CD4-positive, alpha-beta T cell treated with Interleukin-4 for 4 hours (primary cell): Measurements from ENCODE around the gene GPA33.

Experiments
- DNase-seq: peaks from one replicate; pipeline ENCODE4 v3.0.0-alpha.2; 2020

GPA33 gene

DNA sequence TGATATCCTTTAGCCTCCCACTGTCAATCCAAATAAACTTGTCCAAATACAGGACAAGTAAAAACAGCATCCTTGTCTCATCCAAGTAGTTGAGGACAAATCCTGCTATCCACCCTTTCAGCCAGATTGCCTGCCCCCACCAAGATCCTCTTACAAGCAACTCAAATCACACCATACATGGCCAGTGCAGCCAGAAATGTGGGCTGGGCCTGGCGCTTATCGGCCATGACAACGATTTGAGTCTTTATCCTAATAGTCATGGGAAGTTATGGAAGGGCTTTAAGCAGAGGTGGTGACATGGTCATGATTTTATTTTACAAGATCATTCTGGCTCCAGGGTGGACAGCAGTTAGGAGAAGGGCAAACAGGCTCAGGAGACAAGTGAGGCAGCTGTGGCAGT is 6.3 kb downstream of the GPA33 start:
- DNase-seq = no peak

DNA sequence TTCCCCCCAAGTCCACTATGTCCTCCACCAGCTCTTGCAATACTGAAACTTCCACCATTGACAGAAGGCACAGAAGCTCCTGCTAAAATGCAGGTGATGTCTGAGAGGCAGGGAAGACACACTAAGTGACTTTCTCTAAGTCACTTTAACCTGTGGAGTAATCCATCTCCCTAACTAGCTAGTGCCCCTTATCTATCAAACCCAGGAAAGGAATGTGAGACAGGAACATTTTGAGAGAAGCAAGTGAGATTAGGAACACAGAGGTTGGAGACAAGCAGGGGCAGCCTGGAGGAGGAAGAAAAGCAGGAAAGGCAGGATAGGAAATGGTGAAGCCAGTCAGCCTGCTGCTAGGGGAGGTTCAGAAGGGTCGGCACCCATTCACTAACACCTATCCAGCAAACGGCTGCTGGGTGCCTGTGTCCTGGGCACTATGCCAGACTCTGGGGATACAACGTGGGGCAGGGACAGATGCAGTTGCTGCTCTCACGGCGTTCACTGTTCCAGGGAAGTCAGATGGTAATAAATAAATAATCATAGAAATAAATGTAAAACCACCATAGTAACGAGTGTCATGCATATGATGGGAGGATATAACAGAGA is 7.0 kb downstream of the GPA33 start:
- DNase-seq = no peak

DNA sequence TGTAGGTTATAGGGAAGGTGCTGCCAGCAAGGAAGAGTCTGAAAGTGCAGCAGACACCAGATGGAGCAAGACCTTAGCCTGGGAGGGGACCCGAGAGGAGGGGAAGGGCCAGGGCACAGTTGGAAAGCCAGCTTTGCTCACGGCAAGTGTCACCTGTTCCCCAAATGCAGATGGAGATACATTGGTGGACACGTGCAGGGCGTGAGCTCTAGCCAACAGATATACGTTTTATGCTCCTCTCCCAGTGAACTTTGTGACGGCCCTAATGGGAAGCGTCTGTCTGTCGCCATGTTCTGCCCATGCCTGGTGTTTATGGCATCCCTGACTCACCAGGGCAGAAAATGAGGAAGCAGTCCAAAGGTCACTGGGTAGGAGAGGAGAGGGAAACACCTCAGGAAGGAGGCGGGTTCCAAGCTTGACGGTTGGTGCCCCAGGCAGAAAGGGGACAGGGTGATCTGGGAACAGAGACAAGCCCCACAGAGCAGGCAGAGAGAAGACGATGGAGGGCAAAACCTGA is 7.6 kb downstream of the GPA33 start:
- no peak for DNase-seq

DNA sequence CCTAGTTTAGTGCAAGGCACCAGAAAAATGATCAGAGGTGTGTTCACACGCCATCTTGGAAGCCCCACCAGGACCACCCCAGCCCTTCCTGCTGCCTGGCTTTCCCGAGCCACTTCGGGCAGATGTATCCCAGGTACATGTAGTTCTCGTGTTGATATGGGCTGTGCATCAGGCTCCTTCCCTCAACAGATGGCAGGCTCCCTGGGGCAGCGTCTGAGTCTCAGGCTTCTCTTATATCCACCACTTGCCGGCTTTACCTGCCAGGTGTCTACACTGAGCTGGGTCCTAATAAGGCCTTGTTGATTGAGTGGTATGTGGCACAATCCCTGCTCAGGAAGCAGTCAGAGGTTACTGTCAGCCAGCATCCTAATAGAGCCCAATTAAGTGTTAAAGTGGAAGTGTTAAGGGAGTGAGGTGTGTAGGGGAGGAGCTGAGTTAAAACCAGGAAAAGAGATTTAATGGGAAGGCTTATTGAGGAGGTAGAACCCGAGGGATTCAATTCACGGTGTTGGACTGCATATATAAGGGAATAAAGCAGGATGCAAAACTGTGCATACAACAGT is 8.5 kb downstream of the GPA33 start:
- DNase-seq = no peak

DNA sequence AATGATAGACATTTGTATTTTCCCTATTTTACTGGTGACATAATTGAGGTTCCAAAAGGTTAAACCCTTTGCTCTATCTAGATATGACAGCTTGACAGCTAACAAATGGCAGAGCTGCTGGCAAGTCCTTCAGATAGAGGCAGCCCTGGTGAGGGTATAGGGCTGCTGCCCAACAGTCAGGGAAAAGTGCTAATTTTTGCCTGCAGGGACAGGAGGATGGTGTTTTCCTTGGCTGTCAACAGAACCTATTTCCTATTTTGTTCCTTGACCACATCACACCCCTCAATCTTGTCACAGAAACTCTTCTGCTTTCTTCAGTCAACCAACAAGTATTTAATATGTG is 12.3 kb downstream of the GPA33 start:
- DNase-seq = no peak

DNA sequence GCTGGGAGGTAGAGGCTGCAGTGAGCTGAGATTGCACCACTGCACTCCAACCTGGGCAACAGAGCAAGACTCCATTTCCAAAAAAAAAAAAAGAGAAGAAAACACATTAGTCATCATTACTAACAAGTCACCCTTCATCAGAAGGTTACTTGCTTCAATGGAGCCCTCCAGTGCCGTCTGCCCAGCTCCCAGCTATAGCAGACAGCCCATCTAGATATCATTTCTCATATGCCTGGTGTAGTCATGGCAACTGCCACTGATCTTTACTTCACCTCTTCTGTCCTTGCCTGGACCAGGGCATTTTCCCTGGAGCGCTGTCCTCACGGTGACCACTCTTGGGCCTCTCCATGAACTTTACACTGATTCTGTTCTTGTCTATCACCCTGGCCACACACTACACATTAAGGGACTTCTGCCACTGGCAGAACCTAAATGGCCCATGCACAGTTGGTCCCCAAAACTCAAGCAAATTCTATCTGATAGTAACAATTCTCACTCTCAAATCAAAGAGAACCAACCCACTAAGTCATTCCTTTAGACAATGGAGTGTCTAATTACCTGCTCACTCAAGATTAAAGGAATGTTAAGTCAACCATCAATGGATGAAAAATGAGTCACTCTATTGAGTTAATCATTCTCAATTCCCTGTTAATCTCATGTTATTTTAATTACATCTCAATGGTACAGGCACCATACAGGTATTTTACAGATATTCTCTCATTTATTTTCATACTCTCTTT is 12.9 kb downstream of the GPA33 start:
- no peak for DNase-seq

DNA sequence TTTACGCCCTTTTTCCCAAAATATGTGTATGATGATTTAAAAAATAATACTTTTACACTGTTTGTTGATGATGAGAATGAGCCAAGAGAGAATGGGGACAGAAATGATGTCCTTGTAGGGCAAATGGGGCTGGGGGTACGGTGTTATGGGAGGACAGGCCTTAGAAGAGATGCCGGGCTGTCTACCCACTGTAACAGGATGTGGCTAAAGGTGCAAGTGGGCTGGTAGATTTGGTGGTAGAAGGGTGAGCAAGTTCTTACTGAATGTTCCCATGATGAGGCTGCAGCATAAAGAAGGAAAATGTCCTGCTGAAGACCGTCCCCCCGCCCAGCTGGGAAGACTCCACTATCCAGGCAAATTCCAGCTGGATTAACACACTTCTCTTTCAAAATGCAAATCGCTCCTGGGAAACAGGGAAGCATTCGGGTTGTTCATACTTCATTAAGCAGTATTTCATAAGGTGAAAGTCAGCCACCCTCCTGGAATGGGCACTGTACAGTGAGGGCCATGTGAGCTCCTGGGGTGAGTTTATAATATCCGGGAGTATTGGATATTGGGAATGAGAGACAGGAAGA is 14.0 kb downstream of the GPA33 start:
- DNase-seq = no peak

DNA sequence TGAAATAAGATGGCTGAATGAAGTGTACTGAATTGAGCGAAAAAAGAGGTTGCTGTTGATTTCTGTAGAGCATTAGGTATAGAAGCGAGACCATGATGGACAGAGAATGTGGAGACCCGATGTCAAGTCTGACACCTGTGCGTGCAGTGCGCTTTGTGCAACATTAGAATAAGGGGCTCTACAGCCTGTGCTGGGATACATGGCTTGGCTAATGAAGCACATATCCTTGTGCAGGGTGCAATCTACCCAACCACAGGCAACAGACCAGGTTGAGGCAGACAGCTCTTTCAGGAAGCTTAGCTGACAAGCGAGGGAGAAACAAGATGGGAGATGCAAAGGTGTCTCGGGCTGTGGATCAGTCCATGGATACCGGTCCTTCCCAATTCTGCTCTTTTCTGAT is 18.9 kb downstream of the GPA33 start:
- no peak for DNase-seq

DNA sequence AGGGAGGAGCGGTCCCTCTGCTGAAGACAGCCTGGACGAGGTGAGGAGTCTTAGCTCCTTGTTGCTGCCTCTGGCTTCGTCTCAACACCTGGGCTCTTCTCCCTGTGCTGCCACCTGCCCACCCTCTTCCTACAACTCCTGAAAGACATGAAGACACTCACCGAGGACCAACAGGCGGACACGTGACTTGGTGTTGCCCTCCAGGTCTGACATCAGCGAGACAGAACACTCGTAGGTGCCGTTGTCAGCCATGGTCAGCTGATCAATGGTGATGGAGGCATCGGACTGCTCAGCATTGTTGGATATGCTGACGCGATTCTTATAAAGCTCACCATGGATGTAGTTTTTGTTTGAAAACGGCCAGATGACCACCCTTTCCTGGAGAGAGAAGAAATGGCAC is 21.4 kb downstream of the GPA33 start:
- no peak for DNase-seq

DNA sequence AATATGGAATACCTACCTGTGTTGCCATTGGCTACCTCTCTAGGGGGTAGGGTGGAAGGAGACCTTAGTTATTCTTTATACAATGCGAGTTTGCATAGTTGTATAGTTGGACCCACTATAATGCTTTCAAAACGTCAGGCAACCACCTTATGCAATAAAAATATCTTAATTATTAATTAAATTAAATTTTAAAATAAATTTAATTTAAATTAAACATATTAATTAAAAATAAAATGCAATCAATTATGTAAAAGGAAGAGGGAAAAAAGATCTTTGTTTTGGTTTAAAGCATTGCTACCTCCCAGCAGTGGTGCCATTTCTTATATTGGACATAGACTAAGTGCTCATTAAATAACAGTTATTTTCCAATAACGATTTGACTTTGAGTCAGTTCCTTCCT is 22.3 kb downstream of the GPA33 start:
- DNase-seq = no peak

DNA sequence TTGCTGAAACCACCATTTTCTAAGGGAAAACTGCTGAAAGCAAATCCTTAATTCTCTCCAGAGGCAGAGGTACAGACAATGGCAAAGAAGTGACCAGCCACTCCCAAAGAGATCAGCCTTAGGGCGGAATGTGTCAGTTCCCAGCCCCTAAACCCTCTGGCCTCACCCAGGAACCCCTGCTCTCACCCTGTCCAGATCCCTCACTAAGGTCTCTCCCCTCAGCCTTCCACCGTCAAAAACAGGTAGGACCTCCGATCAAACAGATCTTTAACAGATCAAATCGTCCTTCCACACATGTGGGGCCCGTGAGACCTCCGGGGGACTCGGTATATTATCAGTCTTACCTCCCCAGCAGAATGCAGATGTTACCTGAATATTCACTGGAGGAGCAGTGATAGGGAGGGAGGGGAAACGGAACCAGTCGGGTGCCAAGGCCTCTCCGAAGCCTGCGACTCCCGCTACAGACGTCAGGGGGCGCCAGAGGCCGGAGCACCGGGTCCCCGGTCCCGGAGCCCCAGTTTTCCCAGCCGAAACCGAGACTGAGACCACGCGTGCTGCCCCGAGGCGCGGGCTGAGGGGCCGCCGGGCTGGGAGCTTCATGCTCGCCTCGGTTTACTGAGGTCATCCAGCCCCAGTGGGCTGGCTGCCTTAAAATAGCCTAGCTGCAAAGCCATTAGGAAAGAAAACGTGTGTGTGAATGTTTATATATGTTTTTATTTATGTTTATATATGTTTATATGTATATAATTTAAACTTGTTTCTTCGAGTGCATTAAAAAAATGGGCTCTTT is 23.6 kb downstream of the GPA33 start:
- DNase-seq = peak; percentile 72

DNA sequence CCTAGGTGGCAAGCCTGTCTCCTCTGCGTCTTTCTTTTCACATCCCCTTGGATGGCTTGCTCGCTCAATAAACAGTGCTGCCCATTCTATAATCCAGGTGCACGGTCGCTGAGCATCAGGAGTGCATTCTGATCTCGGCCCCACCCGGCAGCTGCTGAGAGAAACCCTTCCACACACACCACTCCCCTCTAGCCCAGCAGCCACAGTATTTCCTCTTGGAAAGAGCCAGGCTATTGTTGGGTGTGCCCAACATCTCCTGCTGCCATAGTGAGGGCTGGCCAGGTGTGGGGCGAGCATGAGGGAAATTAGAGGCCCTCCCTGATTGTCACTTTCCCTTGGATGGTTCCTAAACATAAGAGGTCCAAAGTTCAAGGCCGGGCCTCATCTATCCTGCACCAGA is 24.7 kb downstream of the GPA33 start:
- no peak for DNase-seq

DNA sequence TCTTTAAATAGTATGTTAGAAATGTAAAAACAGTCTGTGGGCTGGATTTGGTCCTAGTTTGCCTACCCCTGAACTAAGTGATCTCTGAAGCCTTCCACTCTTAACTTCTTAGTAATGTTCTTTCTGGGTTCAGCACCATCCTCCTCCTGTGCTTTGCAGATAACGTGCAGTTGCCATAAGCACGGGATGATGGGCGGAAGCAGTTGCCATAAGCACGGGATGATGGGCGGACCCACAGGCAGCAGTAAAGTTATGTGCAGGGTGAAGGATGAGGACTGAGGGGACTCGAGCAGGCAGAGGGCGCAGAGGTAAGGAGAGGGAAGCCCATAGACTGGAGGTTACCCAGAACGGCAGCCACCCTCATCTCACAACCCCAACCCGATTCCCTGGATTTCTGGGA is 25.6 kb downstream of the GPA33 start:
- no peak for DNase-seq

DNA sequence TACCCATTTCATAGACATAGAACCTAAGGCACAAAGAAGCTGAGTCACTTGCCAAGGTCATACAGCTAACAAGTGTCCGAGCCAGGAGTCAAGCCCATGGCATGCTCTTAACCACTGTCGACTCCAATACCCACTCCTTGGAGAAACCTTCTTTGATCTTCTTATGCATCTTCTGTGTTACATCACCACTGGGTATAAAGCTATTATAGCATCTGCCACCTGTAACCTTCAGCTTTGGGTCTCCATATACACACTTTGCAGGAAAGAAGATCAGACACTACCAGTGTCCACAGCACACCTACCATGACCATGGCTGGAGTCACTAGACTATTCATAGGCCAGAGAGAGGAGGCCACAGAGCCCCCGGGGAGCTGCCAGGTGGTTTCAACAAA is 29.1 kb downstream of the GPA33 start:
- no peak for DNase-seq

DNA sequence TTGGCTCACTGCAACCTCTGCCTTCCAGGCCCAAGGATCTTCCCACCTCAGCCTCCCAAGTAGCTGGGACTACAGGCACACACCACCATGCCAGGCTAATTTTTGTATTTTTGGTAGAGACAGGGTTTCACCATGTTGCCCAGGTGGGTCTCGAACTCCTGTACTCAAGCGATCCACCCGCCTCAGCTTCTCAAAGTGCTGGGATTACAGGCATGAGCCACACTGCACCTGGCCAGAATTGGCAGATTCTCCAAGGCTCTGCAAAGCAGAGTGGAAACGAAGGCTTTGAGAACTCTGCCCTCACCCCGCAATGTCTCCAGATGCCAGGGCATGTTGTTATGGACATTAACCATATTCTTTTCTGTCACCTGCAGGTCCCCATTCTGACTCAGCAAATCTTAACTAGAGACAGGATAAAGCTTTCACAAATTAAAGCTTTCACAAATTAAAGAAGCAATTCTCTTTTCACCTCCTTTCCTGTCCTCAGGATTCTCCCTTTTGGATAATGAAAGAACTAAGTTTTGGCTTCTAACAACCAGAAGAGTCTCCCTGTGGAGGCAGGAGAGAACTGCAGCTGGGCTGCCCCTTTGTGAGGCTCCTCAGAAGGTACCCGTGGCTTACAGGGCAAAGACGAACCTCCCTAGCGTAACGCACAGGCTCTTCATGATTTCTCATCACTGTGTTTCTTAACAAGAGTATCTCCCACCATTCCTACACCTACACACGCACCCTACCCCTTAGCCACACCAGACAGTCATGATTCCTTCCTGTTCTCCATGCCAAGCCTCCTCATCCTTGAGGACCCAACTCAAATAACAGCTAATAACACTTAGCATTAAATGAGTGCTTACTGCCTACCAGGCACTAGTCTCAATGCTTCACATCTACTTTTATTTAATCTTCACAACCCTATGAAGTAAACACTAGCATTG is 29.8 kb downstream of the GPA33 start:
- no peak for DNase-seq

DNA sequence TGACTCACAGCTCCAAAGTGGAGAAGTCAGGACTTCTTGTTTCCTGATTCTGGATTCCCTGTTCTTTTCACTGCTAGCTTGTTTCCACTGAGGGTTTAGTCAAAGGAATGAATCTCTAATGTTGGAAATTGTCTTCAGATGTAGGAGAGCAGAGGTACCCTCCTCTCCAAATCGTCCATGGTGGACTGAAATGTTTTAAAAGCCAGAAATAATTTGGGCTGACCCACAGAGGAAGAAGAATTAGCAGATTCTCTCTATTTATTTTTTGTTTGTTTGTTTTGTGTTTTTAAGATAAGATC is 30.4 kb downstream of the GPA33 start:
- DNase-seq = no peak

DNA sequence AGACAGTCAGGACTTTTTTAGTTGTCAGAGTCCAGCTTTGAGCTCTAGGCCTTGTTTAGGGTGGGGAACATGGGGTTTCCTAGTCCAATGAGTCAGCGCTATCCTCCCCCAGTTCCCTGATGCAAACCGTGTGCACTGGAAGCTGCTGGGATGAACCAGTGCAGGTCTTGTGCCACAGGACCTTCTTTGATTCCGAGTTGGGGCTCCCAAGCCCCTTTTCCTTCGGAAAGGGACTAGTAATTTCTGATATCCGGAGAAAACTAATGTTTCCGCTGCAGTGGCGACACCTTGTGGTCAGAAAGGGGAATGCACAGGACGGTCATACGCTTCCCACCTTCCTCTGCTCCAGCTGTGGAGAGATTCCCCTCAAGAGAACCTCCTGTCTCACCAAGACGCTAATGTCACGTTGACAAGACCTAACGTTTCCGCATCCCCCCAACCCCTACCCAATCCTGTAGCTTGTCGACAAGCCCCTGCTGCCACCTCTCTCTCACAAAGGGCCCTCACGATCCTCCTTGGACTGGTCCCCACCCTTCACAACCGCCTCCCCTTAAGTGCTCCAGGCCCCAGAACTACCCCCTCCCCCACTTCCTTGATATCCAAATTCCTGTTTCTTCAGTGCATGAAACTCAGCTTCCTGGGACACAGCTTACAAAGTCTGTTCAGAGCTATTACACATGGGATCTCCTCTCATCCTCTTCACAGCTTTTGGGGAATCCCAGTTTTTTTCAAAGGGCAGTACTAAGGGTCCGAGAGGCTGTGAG is 30.9 kb downstream of the GPA33 start:
- DNase-seq = peak; percentile 52

DNA sequence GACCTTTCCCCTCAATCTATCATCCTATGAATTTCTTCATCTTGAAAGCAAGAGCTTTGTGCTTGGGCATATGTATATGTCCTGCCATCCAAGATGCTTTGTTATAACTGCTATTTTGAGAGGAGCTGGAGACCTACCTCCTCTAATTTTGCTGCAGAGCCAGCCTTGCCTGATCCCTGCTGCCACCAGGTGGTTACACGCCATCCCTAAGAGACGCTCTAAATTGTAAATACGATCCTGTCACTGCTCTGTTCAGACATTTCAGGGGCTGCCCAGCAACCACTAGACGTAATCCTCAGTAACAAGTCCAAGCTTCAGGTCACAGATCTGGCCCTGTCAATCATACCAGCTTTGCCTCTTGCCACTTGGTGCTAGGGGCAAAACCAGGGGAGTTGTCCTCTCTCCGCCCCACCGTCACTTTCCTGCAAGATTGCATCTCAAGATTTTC is 32.9 kb downstream of the GPA33 start:
- no peak for DNase-seq

DNA sequence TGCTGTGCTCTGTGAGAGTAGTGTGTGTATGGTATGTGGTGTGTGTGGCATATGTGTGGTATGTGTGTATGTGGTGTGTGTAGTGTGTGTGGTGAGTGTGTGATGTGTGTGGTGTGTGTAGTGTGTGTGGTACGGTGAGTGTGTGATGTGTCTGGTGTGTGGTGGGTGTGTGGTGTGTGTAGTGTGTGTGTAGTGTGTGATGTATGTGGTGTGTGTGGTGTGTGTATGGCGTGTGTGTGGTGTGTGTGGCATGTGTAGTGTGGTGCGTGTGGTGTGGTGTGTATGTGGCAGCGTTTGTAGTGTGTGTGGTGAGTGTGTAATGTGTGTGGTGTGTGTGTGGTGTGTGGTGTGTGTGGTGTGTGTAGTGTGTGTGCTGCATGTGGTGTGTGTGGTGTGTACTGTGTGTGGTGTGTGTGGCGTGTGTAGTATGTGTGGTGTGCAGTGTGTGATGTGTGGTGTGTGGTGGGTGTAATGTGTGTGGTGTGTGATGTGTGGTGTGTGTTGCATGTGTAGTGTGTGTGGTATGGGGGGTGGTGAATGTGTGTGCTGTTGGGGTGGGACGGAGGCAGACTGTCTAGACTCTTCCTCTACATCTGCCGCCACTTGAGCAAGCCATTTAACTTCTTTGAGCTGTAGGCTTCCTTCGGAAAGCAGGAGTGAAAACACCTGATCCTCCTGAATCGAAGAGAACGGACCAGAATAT is 33.5 kb downstream of the GPA33 start:
- DNase-seq = no peak

DNA sequence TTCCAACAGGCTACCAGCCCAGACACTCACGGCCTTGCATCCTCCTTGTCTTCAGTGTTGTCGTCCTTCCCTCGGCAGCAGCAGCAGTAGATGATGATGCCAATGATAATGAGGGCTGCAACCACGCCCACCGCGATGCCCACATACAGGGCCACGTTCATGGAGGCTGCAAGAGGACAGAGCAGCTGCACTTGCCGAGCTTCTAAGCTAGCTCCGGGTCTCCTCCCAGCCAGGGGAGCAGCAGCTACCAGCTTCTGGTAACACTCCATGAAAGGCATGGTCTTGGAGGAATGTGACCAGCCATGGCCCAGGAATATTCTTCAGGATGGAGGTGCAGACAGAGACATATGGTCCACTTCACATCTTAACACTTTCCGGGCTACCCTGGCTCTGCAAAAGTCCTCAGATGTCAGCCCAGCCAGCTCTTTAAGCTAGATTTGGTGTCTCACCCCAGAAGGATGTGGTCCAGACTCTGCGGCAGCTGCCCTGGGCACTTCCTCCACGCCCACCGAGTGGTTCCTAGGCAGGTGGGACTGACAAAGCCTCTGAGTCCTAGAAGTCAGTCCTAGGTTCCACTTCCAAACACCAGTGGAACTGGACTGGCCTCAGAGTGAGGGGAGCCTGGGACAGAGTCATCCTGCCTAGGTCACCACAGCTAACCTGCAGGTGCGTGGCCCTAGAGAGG is 35.1 kb downstream of the GPA33 start:
- DNase-seq = no peak
